GM12878 (cell line): Measurements from ENCODE around the gene DDX42. TPM values are rescaled to one million over a fixed set of nuclear protein-coding genes. Genes with fewer than 3 reads are reported as not detected.

ENCODE experiments used
- ASH2L ChIP-seq: fragments of 300-600, 200-600 bp; sonication (generic); IDR thresholded peaks from 2 replicates; pipeline ENCODE4 v1.6.1; 2017; ENCODE audit warnings: low read depth, mild to moderate bottlenecking, borderline replicate concordance
- BCL11A ChIP-seq: IDR thresholded peaks from 2 replicates; pipeline ENCODE4 v1.6.1; 2011; ENCODE audit warnings: low read depth, low read length
- CREM ChIP-seq: IDR thresholded peaks from 2 replicates; pipeline ENCODE4 v1.6.1; 2014; ENCODE audit warnings: antibody characterized with exemption, low read depth
- EP300 ChIP-seq, 2 experiments: fragments of 150-350 bp in 1 of 2; IDR thresholded peaks; 2 replicates each; pipeline ENCODE4 v1.6.1; 2011 to 2012; ENCODE audit warnings: low read depth in 2 of 2, low read length in 2 of 2, borderline replicate concordance in 1 of 2, improper control_type of control experiment in 1 of 2, inconsistent platforms in 1 of 2; ENCODE audit not compliant: control insufficient read depth in 1 of 2
- FOS ChIP-seq: IDR thresholded peaks from 3 replicates; pipeline ENCODE4 v1.6.1; 2011; ENCODE audit warnings: borderline replicate concordance; ENCODE audit not compliant: insufficient read length; ENCODE audit errors: extremely low read depth
- FOXM1 ChIP-seq: IDR thresholded peaks from 2 replicates; pipeline ENCODE4 v1.6.1; 2012; ENCODE audit warnings: low read depth, mild to moderate bottlenecking, inconsistent platforms, low read length, moderate library complexity
- GATAD2B ChIP-seq: fragments of 450-650 bp; conservative IDR thresholded peaks from 2 replicates; pipeline ENCODE4 v1.6.1; 2017; ENCODE audit warnings: low read depth, mild to moderate bottlenecking, moderate library complexity
- HDAC6 ChIP-seq: fragments of 200-600 bp; sonication (generic); IDR thresholded peaks from one replicate; pipeline ENCODE4 v1.8.0; 2017; ENCODE audit warnings: antibody characterized with exemption; ENCODE audit not compliant: unreplicated experiment
- IKZF2 ChIP-seq, 2 experiments: fragments of 450-650 bp; IDR thresholded peaks; 2 replicates each; pipeline ENCODE4 v1.6.1; 2017; ENCODE audit warnings: mild to moderate bottlenecking in 2 of 2, moderate library complexity in 2 of 2
- JUND ChIP-seq: IDR thresholded peaks from 2 replicates; pipeline ENCODE4 v1.6.1; 2012; ENCODE audit warnings: low read depth, mild to moderate bottlenecking, low read length, improper control_type of control experiment, moderate library complexity
- PAX8 ChIP-seq: fragments of 450-650 bp; IDR thresholded peaks from 2 replicates; pipeline ENCODE4 v1.6.1; 2017; ENCODE audit warnings: mild to moderate bottlenecking, moderate library complexity
- POLR2AphosphoS5 ChIP-seq: IDR thresholded peaks from 2 replicates; pipeline ENCODE4 v1.6.1; 2011; ENCODE audit warnings: mild to moderate bottlenecking, low read length, inconsistent platforms
- RBBP5 ChIP-seq: fragments of 200-600 bp; sonication (generic); conservative IDR thresholded peaks from 2 replicates; pipeline ENCODE4 v1.6.1; 2016
- RFX5 ChIP-seq: IDR thresholded peaks from 2 replicates; pipeline ENCODE4 v1.6.1; 2011; ENCODE audit warnings: low read depth, low read length, improper control_type of control experiment
- SIN3A ChIP-seq: IDR thresholded peaks from 2 replicates; pipeline ENCODE4 v1.6.1; 2012; ENCODE audit warnings: low read depth, low read length, improper control_type of control experiment
- SMAD1 ChIP-seq: fragments of 450-650 bp; IDR thresholded peaks from 2 replicates; pipeline ENCODE4 v1.6.1; 2018; ENCODE audit warnings: mild to moderate bottlenecking, low read depth; ENCODE audit not compliant: partially characterized antibody
- STAT1 ChIP-seq: fragments of 450-650 bp; conservative IDR thresholded peaks from 2 replicates; pipeline ENCODE4 v1.6.1; 2014; ENCODE audit warnings: antibody characterized with exemption, mild to moderate bottlenecking
- STAT3 ChIP-seq: IDR thresholded peaks from 2 replicates; pipeline ENCODE4 v1.6.1; 2011; ENCODE audit warnings: low read depth, low read length, improper control_type of control experiment
- TCF7 ChIP-seq: IDR thresholded peaks from 2 replicates; pipeline ENCODE4 v1.6.1; 2014; ENCODE audit warnings: antibody characterized with exemption, borderline replicate concordance
- ZNF217 ChIP-seq: fragments of 450-650 bp; IDR thresholded peaks from 2 replicates; pipeline ENCODE4 v1.6.1; 2017; ENCODE audit warnings: antibody characterized with exemption, mild to moderate bottlenecking
- ZNF24 ChIP-seq: fragments of 450-650 bp; IDR thresholded peaks from 2 replicates; pipeline ENCODE4 v1.6.1; 2017; ENCODE audit warnings: antibody characterized with exemption, mild to moderate bottlenecking
- polyA plus RNA-seq, 11 experiments: library from polyadenylated mRNA; depleted of rRNA in 4 of 11; unstranded in 6 of 11; stranded (reverse) in 5 of 11; fragments of >200 nt; fragmentation: Nextera tagmentation in 4 of 11; fragmentation: Illumina TruSeq in 1 of 11; extraction: Ambion mirVana in 4 of 11; extraction: Trizol in 1 of 11; gene quantifications; 1 replicate in 1 of 11; 2 replicates in 10 of 11; pipeline versions ENCODE4 v1.2.1 to v1.2.3, GENCODE V29; 2011 to 2016; ENCODE audit warnings: inconsistent platforms in 2 of 11, missing spikeins in 2 of 11, low read depth in 1 of 11
- total RNA-seq, 4 experiments: library from RNA; depleted of rRNA in 3 of 4; stranded (reverse); fragments of >200 nt in 3 of 4; fragmentation: Illumina TruSeq in 1 of 4; extraction: Trizol in 1 of 4; gene quantifications; 2 replicates each; pipeline versions ENCODE4 v1.2.1 to v1.2.3, GENCODE V29; 2013 to 2021
- TF ChIP-seq, protein P1 (sequence below): IDR thresholded peaks from 2 replicates; pipeline ENCODE4 v1.6.1; 2011; ENCODE audit warnings: low read depth, mild to moderate bottlenecking, low read length, moderate library complexity, borderline replicate concordance; ENCODE audit errors: extremely low read depth
- TF ChIP-seq, protein P2 (sequence below): fragments of 450-650 bp; IDR thresholded peaks from 2 replicates; pipeline ENCODE4 v1.6.1; 2018; ENCODE audit warnings: mild to moderate bottlenecking, low read depth, moderate library complexity; ENCODE audit not compliant: partially characterized antibody
- TF ChIP-seq, protein P3 (sequence below): fragments of 450-650 bp; formaldehyde crosslinking; IDR thresholded peaks from 2 replicates; pipeline ENCODE4 v1.4.0; 2020; ENCODE audit warnings: mild to moderate bottlenecking, moderate library complexity

Gene DDX42
- total and polyA plus RNA-seq, 10 of the 15 experiments (the other 5 are each of a cell fraction or from before 2014, with no cell fraction given): 14.6 to 147 (median 65.3) TPM

DNA sequence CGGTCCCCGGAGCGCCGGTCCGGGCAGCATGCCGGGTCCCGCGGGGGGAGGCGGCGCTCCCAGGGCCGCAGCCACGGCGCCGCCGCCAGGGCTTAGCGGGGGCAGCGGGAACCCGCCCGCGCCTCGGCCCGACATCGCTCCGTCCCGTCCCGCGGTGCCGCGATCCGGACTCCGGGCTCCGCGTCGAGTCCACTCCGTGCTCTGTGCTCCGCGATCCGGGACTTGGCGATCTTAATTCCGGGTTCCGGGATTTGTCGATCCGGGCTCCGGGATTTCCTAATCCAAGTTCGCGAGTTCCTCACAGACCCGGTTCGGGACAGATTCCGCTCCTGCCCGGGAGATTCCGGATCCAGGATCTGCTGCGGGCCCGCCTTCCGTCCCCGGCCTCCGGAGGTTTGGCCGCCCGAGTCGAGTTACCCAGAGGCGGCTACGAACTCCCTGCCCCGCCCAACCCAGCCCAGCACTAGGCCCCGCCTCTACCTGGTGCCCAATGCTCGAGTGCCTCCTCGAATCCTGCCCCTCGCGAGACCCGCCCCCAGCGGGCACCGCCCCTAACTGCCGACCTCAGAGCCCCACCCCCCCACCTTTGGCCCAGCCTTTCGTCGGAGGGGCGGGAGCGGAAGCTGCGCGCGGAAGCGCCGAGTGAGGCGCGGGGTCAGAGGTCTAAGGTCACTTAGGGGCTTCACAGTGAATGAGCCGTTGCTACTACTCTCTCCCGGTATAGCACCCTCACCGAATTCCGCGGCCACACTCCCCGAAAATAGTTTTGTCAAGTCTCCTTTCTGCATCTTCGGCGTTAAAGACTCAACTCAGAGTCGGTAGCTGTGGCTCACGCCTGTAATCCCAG, 68.8 kb downstream of the DDX42 start, which contains the start of gene SMARCD2 (continued):
- TF ChIP-seq, protein P1, sequence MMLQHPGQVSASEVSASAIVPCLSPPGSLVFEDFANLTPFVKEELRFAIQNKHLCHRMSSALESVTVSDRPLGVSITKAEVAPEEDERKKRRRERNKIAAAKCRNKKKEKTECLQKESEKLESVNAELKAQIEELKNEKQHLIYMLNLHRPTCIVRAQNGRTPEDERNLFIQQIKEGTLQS: no peak
- TF ChIP-seq POLR2AphosphoS5: peak; percentile 85
- peak; percentile 66 for TF ChIP-seq BCL11A
- TF ChIP-seq, protein P2, sequence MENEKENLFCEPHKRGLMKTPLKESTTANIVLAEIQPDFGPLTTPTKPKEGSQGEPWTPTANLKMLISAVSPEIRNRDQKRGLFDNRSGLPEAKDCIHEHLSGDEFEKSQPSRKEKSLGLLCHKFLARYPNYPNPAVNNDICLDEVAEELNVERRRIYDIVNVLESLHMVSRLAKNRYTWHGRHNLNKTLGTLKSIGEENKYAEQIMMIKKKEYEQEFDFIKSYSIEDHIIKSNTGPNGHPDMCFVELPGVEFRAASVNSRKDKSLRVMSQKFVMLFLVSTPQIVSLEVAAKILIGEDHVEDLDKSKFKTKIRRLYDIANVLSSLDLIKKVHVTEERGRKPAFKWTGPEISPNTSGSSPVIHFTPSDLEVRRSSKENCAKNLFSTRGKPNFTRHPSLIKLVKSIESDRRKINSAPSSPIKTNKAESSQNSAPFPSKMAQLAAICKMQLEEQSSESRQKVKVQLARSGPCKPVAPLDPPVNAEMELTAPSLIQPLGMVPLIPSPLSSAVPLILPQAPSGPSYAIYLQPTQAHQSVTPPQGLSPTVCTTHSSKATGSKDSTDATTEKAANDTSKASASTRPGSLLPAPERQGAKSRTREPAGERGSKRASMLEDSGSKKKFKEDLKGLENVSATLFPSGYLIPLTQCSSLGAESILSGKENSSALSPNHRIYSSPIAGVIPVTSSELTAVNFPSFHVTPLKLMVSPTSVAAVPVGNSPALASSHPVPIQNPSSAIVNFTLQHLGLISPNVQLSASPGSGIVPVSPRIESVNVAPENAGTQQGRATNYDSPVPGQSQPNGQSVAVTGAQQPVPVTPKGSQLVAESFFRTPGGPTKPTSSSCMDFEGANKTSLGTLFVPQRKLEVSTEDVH: peak; percentile 27
- TF ChIP-seq PAX8: no peak
- TF ChIP-seq FOXM1: 0 out of 2 replicates have a peak, but pooled peaks have one; percentile 20
- peak; percentile 62 for TF ChIP-seq CREM
- TF ChIP-seq IKZF2 (IDR thresholded peaks at IDR 0.05): peak; percentile 81 to 82
- TF ChIP-seq, protein P3, sequence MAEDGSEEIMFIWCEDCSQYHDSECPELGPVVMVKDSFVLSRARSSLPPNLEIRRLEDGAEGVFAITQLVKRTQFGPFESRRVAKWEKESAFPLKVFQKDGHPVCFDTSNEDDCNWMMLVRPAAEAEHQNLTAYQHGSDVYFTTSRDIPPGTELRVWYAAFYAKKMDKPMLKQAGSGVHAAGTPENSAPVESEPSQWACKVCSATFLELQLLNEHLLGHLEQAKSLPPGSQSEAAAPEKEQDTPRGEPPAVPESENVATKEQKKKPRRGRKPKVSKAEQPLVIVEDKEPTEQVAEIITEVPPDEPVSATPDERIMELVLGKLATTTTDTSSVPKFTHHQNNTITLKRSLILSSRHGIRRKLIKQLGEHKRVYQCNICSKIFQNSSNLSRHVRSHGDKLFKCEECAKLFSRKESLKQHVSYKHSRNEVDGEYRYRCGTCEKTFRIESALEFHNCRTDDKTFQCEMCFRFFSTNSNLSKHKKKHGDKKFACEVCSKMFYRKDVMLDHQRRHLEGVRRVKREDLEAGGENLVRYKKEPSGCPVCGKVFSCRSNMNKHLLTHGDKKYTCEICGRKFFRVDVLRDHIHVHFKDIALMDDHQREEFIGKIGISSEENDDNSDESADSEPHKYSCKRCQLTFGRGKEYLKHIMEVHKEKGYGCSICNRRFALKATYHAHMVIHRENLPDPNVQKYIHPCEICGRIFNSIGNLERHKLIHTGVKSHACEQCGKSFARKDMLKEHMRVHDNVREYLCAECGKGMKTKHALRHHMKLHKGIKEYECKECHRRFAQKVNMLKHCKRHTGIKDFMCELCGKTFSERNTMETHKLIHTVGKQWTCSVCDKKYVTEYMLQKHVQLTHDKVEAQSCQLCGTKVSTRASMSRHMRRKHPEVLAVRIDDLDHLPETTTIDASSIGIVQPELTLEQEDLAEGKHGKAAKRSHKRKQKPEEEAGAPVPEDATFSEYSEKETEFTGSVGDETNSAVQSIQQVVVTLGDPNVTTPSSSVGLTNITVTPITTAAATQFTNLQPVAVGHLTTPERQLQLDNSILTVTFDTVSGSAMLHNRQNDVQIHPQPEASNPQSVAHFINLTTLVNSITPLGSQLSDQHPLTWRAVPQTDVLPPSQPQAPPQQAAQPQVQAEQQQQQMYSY (CRISPR knock-in tag): no peak
- peak; percentile 98 for TF ChIP-seq GATAD2B
- TF ChIP-seq ASH2L: 0 out of 2 replicates have a peak, but pooled peaks have one; percentile 22
- TF ChIP-seq HDAC6: no peak
- TF ChIP-seq TCF7: peak; percentile 71
- TF ChIP-seq RBBP5: no peak
- no peak for TF ChIP-seq SMAD1
- TF ChIP-seq STAT1: peak; percentile 95
- no peak for TF ChIP-seq FOS
- TF ChIP-seq JUND: no peak; the same call in 1 of the 2 replicates
- TF ChIP-seq ZNF217: peak; percentile 87
- peak; percentile 97 for TF ChIP-seq STAT3
- peak; percentile 53; the same call in 1 of the 2 replicates for TF ChIP-seq RFX5
- TF ChIP-seq ZNF24: peak; percentile 67; the same call in 1 of the 2 replicates
- peak; percentile 16 to 58; a peak in 2 of 4 replicates for TF ChIP-seq EP300 (IDR thresholded peaks at IDR 0.05; ENCODE audit: borderline replicate concordance in 1 of 2, control insufficient read depth in 1 of 2, low read depth in 2 of 2, low read length in 2 of 2)
- peak; percentile 83 for TF ChIP-seq SIN3A
